Osteocyte (in vitro differentiated cells): ENCODE measurements around the gene KCNH2. TPM values are rescaled to one million over a fixed set of nuclear protein-coding genes. Genes with fewer than 3 reads are reported as not detected.

Experiments used
- DNase-seq: peaks from one replicate; pipeline ENCODE4 v3.0.0; 2021; ENCODE audit warnings: mixed read lengths; ENCODE audit not compliant: unreplicated experiment; ENCODE audit errors: extremely low spot score
- H3K27ac Mint-ChIP-seq: one replicate; pipeline ENCODE4 v1.8.0; 2021; ENCODE audit warnings: mild to moderate bottlenecking, mixed read lengths; ENCODE audit not compliant: unreplicated experiment
- H3K27me3 Mint-ChIP-seq: one replicate; pipeline ENCODE4 v1.8.0; 2021; ENCODE audit warnings: mixed read lengths; ENCODE audit not compliant: unreplicated experiment
- H3K36me3 Mint-ChIP-seq: one replicate; pipeline ENCODE4 v1.8.0; 2021; ENCODE audit warnings: mixed read lengths; ENCODE audit not compliant: unreplicated experiment
- H3K4me1 Mint-ChIP-seq: one replicate; pipeline ENCODE4 v1.8.0; 2021; ENCODE audit warnings: mixed read lengths; ENCODE audit not compliant: unreplicated experiment
- H3K4me3 Mint-ChIP-seq: one replicate; pipeline ENCODE4 v1.8.0; 2021; ENCODE audit warnings: mild to moderate bottlenecking, moderate library complexity, mixed read lengths; ENCODE audit not compliant: unreplicated experiment
- H3K9me3 Mint-ChIP-seq: one replicate; pipeline ENCODE4 v1.8.0; 2021; ENCODE audit warnings: mixed read lengths; ENCODE audit not compliant: unreplicated experiment
- total RNA-seq: library from RNA; stranded (reverse); gene quantifications from 2 replicates; pipeline ENCODE4 v1.2.1, GENCODE V29; 2021
- TF ChIP-seq, protein P1 (sequence below): fragments of 200-600 bp; sonication (generic); IDR thresholded peaks from 2 replicates; pipeline ENCODE4 v1.5.0; 2021; ENCODE audit warnings: antibody characterized with exemption, mild to moderate bottlenecking, moderate library complexity

The KCNH2 gene
- total RNA-seq, 1 donor from 2014 or later: not detected

DNA sequence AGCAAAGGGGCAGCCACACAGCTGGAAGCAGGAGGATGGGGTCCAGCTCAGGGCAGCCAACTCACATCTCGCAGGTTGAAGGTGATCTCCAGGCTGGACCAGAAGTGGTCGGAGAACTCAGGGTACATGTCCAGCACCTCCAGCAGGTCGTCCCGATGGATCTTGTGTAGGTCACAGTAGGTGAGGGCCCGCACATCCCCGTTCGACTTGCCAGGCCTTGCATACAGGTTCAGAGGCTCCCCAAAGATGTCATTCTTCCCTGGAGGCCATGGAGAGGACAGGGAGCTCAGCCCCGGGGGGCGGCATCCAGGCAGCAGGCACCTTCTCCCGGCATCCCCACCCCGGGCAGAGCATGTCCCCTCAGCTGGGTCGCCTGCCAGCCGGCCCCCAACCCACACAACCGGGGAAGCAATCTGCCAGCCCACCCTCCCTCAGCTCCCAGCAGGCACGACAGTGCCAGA lies 29.3 kb downstream of the KCNH2 start:
- H3K27me3 Mint-ChIP-seq: no peaks in the 10 kb centered on the region
- peaks cover 13% of the 10 kb centered on the region for H3K4me1 Mint-ChIP-seq
- no peak overlapping the region for H3K27ac Mint-ChIP-seq
- no peak for DNase-seq
- H3K36me3 Mint-ChIP-seq: no peaks in the 10 kb centered on the region
- TF ChIP-seq, protein P1, sequence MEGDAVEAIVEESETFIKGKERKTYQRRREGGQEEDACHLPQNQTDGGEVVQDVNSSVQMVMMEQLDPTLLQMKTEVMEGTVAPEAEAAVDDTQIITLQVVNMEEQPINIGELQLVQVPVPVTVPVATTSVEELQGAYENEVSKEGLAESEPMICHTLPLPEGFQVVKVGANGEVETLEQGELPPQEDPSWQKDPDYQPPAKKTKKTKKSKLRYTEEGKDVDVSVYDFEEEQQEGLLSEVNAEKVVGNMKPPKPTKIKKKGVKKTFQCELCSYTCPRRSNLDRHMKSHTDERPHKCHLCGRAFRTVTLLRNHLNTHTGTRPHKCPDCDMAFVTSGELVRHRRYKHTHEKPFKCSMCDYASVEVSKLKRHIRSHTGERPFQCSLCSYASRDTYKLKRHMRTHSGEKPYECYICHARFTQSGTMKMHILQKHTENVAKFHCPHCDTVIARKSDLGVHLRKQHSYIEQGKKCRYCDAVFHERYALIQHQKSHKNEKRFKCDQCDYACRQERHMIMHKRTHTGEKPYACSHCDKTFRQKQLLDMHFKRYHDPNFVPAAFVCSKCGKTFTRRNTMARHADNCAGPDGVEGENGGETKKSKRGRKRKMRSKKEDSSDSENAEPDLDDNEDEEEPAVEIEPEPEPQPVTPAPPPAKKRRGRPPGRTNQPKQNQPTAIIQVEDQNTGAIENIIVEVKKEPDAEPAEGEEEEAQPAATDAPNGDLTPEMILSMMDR: no peak
- H3K9me3 Mint-ChIP-seq: no peaks in the 10 kb centered on the region
- H3K4me3 Mint-ChIP-seq: no peak overlapping the region

- TF ChIP-seq, protein P1: no peak
- no peak overlapping the region for H3K27ac Mint-ChIP-seq
- no peaks in the 10 kb centered on the region for H3K27me3 Mint-ChIP-seq
- H3K36me3 Mint-ChIP-seq: no peaks in the 10 kb centered on the region
- H3K4me1 Mint-ChIP-seq: peaks cover 13% of the 10 kb centered on the region
- H3K9me3 Mint-ChIP-seq: no peaks in the 10 kb centered on the region
- H3K4me3 Mint-ChIP-seq: no peak overlapping the region
- DNase-seq: no peak
These were observed 30.1 kb downstream of the KCNH2 start for GRCh38 chr7:150947761-150948651.

GRCh38 chr7:150947241-150947745 lies 30.8 kb downstream of the KCNH2 start:
- no peak for DNase-seq

GRCh38 chr7:150946421-150947240 lies 31.5 kb downstream of the KCNH2 start:
- H3K4me3 Mint-ChIP-seq: no peak overlapping the region
- no peaks in the 10 kb centered on the region for H3K9me3 Mint-ChIP-seq
- no peaks in the 10 kb centered on the region for H3K36me3 Mint-ChIP-seq
- DNase-seq: no peak
- H3K27ac Mint-ChIP-seq: no peak overlapping the region
- no peaks in the 10 kb centered on the region for H3K27me3 Mint-ChIP-seq
- TF ChIP-seq, protein P1: no peak
- peaks cover 13% of the 10 kb centered on the region for H3K4me1 Mint-ChIP-seq

More at GRCh38 chr7:150947241-150947745, 30.8 kb downstream of the KCNH2 start:
- no peak overlapping the region for H3K27ac Mint-ChIP-seq
- TF ChIP-seq, protein P1: no peak
- H3K4me1 Mint-ChIP-seq: peaks cover 13% of the 10 kb centered on the region
- no peaks in the 10 kb centered on the region for H3K27me3 Mint-ChIP-seq
- H3K9me3 Mint-ChIP-seq: no peaks in the 10 kb centered on the region
- H3K36me3 Mint-ChIP-seq: no peaks in the 10 kb centered on the region
- H3K4me3 Mint-ChIP-seq: no peak overlapping the region
